H1 (cell line): ENCODE measurements around the gene LTBP1. TPM values are rescaled to one million over a fixed set of nuclear protein-coding genes. Genes with fewer than 3 reads are reported as not detected.

Experiments used
- CTCF ChIA-PET: fragments of 300-600 bp; sonication (Branson Sonifier 250); formaldehyde crosslinking; loops from one replicate; lab custom pipeline; 2021; ENCODE audit not compliant: partially characterized antibody; lab: Charles Lee
- POLR2A ChIA-PET: fragments of 300-600 bp; sonication (Branson Sonifier 250); formaldehyde crosslinking; loops from one replicate; lab custom pipeline; 2021; ENCODE audit warnings: inconsistent platforms; ENCODE audit not compliant: partially characterized antibody; lab: Charles Lee
- DNase-seq, 2 experiments: peaks; one replicate each; pipeline versions ENCODE4 v3.0.0 to v3.0.0-alpha.2; 2010 to 2022; ENCODE audit warnings: low spot score in 2 of 2, low read depth in 1 of 2, mixed read lengths in 1 of 2
- FAIRE-seq: peaks from 2 replicates; lab custom pipeline; 2011; peaks lifted over from hg19 to GRCh38; lab: Jason Lieb, UNC
- H2AFZ ChIP-seq: 2 replicates; pipeline ENCODE4 v1.8.1; 2012; ENCODE audit warnings: low read length, inconsistent platforms
- H2AK5ac ChIP-seq: 2 replicates; pipeline ENCODE4 v1.6.1; 2013; ENCODE audit warnings: low read depth, low read length
- H2BK120ac ChIP-seq: replicated peaks from 2 replicates; pipeline ENCODE3; 2013; ENCODE audit warnings: low read depth, low read length, inconsistent platforms
- H2BK12ac ChIP-seq: 2 replicates; pipeline ENCODE4 v1.6.1; 2013; ENCODE audit warnings: low read depth, low read length
- H2BK15ac ChIP-seq: 2 replicates; pipeline ENCODE4 v1.6.1; 2013; ENCODE audit warnings: low read length
- H2BK20ac ChIP-seq: 2 replicates; pipeline ENCODE4 v1.6.1; 2013; ENCODE audit warnings: low read length
- H2BK5ac ChIP-seq: 2 replicates; pipeline ENCODE4 v1.6.1; 2013; ENCODE audit warnings: low read depth, low read length
- H3K14ac ChIP-seq: 2 replicates; pipeline ENCODE4 v1.6.1; 2013; ENCODE audit warnings: inconsistent platforms; ENCODE audit not compliant: insufficient read length
- H3K18ac ChIP-seq: 2 replicates; pipeline ENCODE4 v1.6.1; 2013; ENCODE audit warnings: low read length; ENCODE audit errors: extremely low read depth
- H3K23ac ChIP-seq: 2 replicates; pipeline ENCODE4 v1.6.1; 2013; ENCODE audit warnings: inconsistent platforms; ENCODE audit not compliant: insufficient read length
- H3K23me2 ChIP-seq: 2 replicates; pipeline ENCODE4 v1.6.1; 2013; ENCODE audit warnings: low read depth, low read length
- H3K27ac ChIP-seq: 2 replicates; pipeline ENCODE4 v1.6.1; 2011; ENCODE audit warnings: low read depth, low read length, inconsistent platforms
- H3K27me3 ChIP-seq, 4 experiments: replicated peaks in 1 of 4; 1 replicate in 1 of 4; 2 replicates in 3 of 4; pipeline versions ENCODE4 v1.6.1 to v1.8.1; 2011 to 2013; ENCODE audit warnings: low read length in 3 of 4, mild to moderate bottlenecking in 3 of 4, inconsistent platforms in 2 of 4, mixed read lengths in 2 of 4, moderate library complexity in 1 of 4; ENCODE audit not compliant: control insufficient read depth in 3 of 4, insufficient read depth in 3 of 4; ENCODE audit errors: extremely low read depth in 1 of 4
- H3K36me3 ChIP-seq, 4 experiments: 2 replicates each; pipeline versions ENCODE4 v1.6.1 to v1.8.1; 2011 to 2013; ENCODE audit warnings: mild to moderate bottlenecking in 4 of 4, low read length in 3 of 4, moderate library complexity in 2 of 4, control low read depth in 1 of 4, inconsistent platforms in 1 of 4; ENCODE audit not compliant: insufficient read depth in 4 of 4, control insufficient read depth in 2 of 4
- H3K4ac ChIP-seq: replicated peaks from 2 replicates; pipeline ENCODE3; 2013; ENCODE audit warnings: low read length, low read depth, mixed read lengths, inconsistent platforms; ENCODE audit not compliant: insufficient read length
- H3K4me1 ChIP-seq, 4 experiments: replicated peaks in 1 of 4; 1 replicate in 1 of 4; 2 replicates in 3 of 4; pipeline versions ENCODE4 v1.6.1 to v1.8.1; 2011 to 2013; ENCODE audit warnings: low read length in 3 of 4, inconsistent platforms in 2 of 4, mixed read lengths in 1 of 4; ENCODE audit not compliant: insufficient read depth in 4 of 4, control insufficient read depth in 3 of 4
- H3K4me2 ChIP-seq, 2 experiments: 2 replicates each; pipeline versions ENCODE4 v1.6.1 to v1.8.1; 2011 to 2013; ENCODE audit warnings: low read depth in 2 of 2, low read length in 2 of 2, control low read depth in 1 of 2, inconsistent platforms in 1 of 2, mild to moderate bottlenecking in 1 of 2; ENCODE audit not compliant: insufficient read depth in 1 of 2
- H3K4me3 ChIP-seq, 4 experiments: fragments of 200-600, 300-600 bp in 1 of 4; sonication (generic), shearing (Covaris generic), sonication (Bioruptor Twin) in 1 of 4; 2 replicates each; pipeline versions ENCODE4 v1.5.1 to v1.8.1; 2011 to 2016; ENCODE audit warnings: low read length in 4 of 4, low read depth in 3 of 4, control low read depth in 2 of 4, inconsistent platforms in 2 of 4, mild to moderate bottlenecking in 2 of 4, mixed read lengths in 1 of 4, moderate library complexity in 1 of 4; ENCODE audit not compliant: insufficient read depth in 2 of 4; ENCODE audit errors: extremely low read depth in 1 of 4
- H3K56ac ChIP-seq: replicated peaks from 2 replicates; pipeline ENCODE3; 2013; ENCODE audit warnings: low read depth, mild to moderate bottlenecking, mixed read lengths, low read length, inconsistent platforms; ENCODE audit not compliant: insufficient read length
- H3K79me1 ChIP-seq: 2 replicates; pipeline ENCODE4 v1.6.1; 2013; ENCODE audit warnings: low read depth, low read length, control low read depth
- H3K79me2 ChIP-seq, 2 experiments: 2 replicates each; pipeline versions ENCODE4 v1.6.1 to v1.8.1; 2012 to 2013; ENCODE audit warnings: low read length in 2 of 2, mild to moderate bottlenecking in 2 of 2, inconsistent platforms in 1 of 2; ENCODE audit not compliant: insufficient read depth in 2 of 2, control insufficient read depth in 1 of 2
- H3K9ac ChIP-seq, 4 experiments: replicated peaks in 1 of 4; 1 replicate in 1 of 4; 2 replicates in 3 of 4; pipeline versions ENCODE4 v1.6.1 to v1.8.1; 2011 to 2013; ENCODE audit warnings: low read depth in 3 of 4, low read length in 3 of 4, control low read depth in 2 of 4, mild to moderate bottlenecking in 2 of 4, moderate library complexity in 2 of 4, inconsistent platforms in 1 of 4; ENCODE audit errors: extremely low read depth in 1 of 4
- H3K9me3 ChIP-seq, 2 experiments: 2 replicates each; pipeline versions ENCODE4 v1.6.1 to v1.8.1; 2012 to 2013; ENCODE audit warnings: mild to moderate bottlenecking in 2 of 2, moderate library complexity in 2 of 2, control low read depth in 1 of 2, inconsistent platforms in 1 of 2, low read depth in 1 of 2, low read length in 1 of 2, mixed read lengths in 1 of 2; ENCODE audit not compliant: insufficient read depth in 2 of 2
- H4K20me1 ChIP-seq, 2 experiments: replicated peaks in 1 of 2; 2 replicates each; pipeline versions ENCODE3 to v1.8.1; 2011 to 2013; ENCODE audit warnings: inconsistent platforms in 2 of 2, low read length in 2 of 2, mild to moderate bottlenecking in 1 of 2; ENCODE audit not compliant: insufficient read depth in 2 of 2, control insufficient read depth in 1 of 2
- H4K5ac ChIP-seq: 2 replicates; pipeline ENCODE4 v1.6.1; 2013; ENCODE audit warnings: low read length, low read depth, mixed read lengths, inconsistent platforms; ENCODE audit not compliant: insufficient read length
- H4K8ac ChIP-seq: 2 replicates; pipeline ENCODE4 v1.8.0; 2013; ENCODE audit warnings: mild to moderate bottlenecking, moderate library complexity, low read length, inconsistent platforms; ENCODE audit not compliant: insufficient read depth; ENCODE audit errors: extremely low read depth
- H4K91ac ChIP-seq: replicated peaks from 2 replicates; pipeline ENCODE3; 2013; ENCODE audit warnings: low read length, mixed read lengths, inconsistent platforms; ENCODE audit not compliant: insufficient read length
- BRCA1 ChIP-seq: IDR thresholded peaks from 2 replicates; pipeline ENCODE4 v1.6.1; 2012; ENCODE audit warnings: low read depth, low read length, improper control_type of control experiment
- NANOG ChIP-seq: IDR thresholded peaks from 2 replicates; pipeline ENCODE4 v1.6.1; 2011; ENCODE audit warnings: low read length, low read depth, mild to moderate bottlenecking, inconsistent platforms; ENCODE audit not compliant: insufficient read depth, poor library complexity, severe bottlenecking
- NRF1 ChIP-seq: IDR thresholded peaks from 2 replicates; pipeline ENCODE4 v1.6.1; 2011; ENCODE audit warnings: mild to moderate bottlenecking, low read depth, low read length, improper control_type of control experiment
- PHF8 ChIP-seq: fragments of 200-600 bp; sonication (generic); conservative IDR thresholded peaks from 2 replicates; pipeline ENCODE4 v1.7.1; 2012; ENCODE audit warnings: low read depth, mild to moderate bottlenecking, inconsistent platforms, low read length, moderate library complexity
- POU5F1 ChIP-seq: IDR thresholded peaks from 2 replicates; pipeline ENCODE4 v1.6.1; 2011; ENCODE audit warnings: low read depth, mild to moderate bottlenecking, low read length, moderate library complexity
- RFX5 ChIP-seq: IDR thresholded peaks from 2 replicates; pipeline ENCODE4 v1.6.1; 2011; ENCODE audit warnings: low read depth, low read length, improper control_type of control experiment, borderline replicate concordance
- SIX5 ChIP-seq: IDR thresholded peaks from 2 replicates; pipeline ENCODE4 v1.6.1; 2011; ENCODE audit warnings: mild to moderate bottlenecking, low read depth, low read length
- SRF ChIP-seq: IDR thresholded peaks from 2 replicates; pipeline ENCODE4 v1.6.1; 2011; ENCODE audit warnings: mild to moderate bottlenecking, low read depth, low read length, moderate library complexity
- SUZ12 ChIP-seq: fragments of 200-600 bp; sonication (generic); IDR thresholded peaks from 2 replicates; pipeline ENCODE4 v1.6.1; 2012; ENCODE audit warnings: mild to moderate bottlenecking, inconsistent platforms, low read length, moderate library complexity, mixed read lengths
- TEAD4 ChIP-seq: IDR thresholded peaks from 2 replicates; pipeline ENCODE4 v1.6.1; 2012; ENCODE audit warnings: low read depth, low read length, inconsistent platforms, mixed read lengths
- YY1 ChIP-seq: IDR thresholded peaks from 2 replicates; pipeline ENCODE4 v1.6.1; 2011; ENCODE audit warnings: low read depth, mild to moderate bottlenecking, low read length
- WGBS, 2 experiments: shearing (Covaris generic) in 1 of 2; methylation state at CpG; one replicate each; pipeline versions ENCODE4 v1.1.6 to v1.1.7; 2013 to 2015; ENCODE audit warnings: low lambda C conversion rate in 2 of 2, mixed read lengths in 2 of 2, inconsistent platforms in 1 of 2, low coverage in 1 of 2, missing lambda C conversion rate in 1 of 2; ENCODE audit not compliant: insufficient replicate concordance in 2 of 2, insufficient coverage in 1 of 2, insufficient read length in 1 of 2; ENCODE audit errors: extremely low coverage in 1 of 2, missing lambda C conversion rate in 1 of 2; 5-methylcytosine and 5-hydroxymethylcytosine counted together
- polyA plus RNA-seq, 7 experiments: library from polyadenylated mRNA; depleted of rRNA in 3 of 7; stranded (reverse) in 5 of 7; unstranded in 2 of 7; fragments of >200 nt in 5 of 7; fragments of 200-250 nt in 2 of 7; gene quantifications; 1 replicate in 5 of 7; 2 replicates in 1 of 7; 4 replicates in 1 of 7; pipeline versions ENCODE4 v1.2.1 to v1.2.3, GENCODE V29; 2011 to 2013; ENCODE audit warnings: missing spikeins in 2 of 7, mixed read lengths in 2 of 7
- total RNA-seq: library from RNA; stranded (reverse); fragmentation: NEBNext Ultra II Directional; extraction: Animal tissue kit (Norgen Biotek cat#: 25700); gene quantifications from 2 replicates; pipeline ENCODE4 v1.2.1, GENCODE V29; 2021
- TF ChIP-seq, protein P1 (sequence below): IDR thresholded peaks from 2 replicates; pipeline ENCODE4 v1.6.1; 2011; ENCODE audit warnings: low read depth, mild to moderate bottlenecking, low read length; ENCODE audit not compliant: insufficient read depth

Gene LTBP1
- total and polyA plus RNA-seq, 2 of the 8 experiments (the other 6 are each of a cell fraction or from before 2014, with no cell fraction given) = 15.4 to 24.7 TPM

DNA sequence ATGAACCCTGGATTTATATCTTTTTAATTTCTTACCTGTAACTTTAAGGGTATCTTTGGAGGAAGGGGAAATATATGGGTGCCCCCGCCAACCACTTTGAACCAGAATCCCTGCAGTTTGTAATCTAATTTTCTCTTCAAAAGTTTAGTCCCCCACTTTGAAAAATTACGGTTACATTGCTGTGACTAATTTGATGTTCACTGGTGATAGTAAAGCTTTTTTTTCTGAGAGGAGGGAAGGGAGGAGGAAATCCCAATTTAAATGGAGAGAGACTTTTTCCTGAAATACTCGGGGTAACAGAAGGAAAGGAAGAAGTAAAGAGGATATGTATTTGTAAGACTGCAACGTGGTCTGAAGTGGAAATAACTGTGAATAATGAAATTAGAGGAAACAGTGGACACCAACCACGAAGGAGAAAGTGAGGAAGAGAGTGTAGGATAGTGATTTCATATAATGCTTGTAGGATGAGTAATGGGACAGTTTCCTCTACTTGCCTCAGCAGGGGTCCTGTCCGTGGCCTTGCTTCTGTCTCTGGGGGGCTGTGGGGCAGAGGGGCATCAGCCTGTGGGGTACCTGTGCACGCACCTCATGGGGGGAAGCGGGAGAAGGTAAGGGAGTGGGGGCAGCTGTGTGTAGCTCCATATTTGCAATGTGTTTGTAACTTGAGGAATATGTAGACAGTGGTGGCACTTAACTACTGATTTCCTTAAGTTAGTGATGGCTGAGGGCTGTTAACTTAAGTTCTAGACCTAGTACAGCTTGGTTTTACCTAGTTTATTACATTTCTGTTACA is 161.1 kb downstream of the LTBP1 start:
- Histone ChIP-seq H3K9me3 (no peaks in the 10 kb centered on the region), H2BK12ac (no peak overlapping the region), H3K9ac (no peak overlapping the region), H3K79me2 (no peaks in the 10 kb centered on the region), H3K4me1 (0 out of 7 replicates have a peak, but pooled peaks cover 0 to 2% (median under 1%) of the 10 kb centered on the region in 4 experiments), H3K79me1 (no peaks in the 10 kb centered on the region), H2BK5ac (no peak overlapping the region), H2BK120ac (no peak overlapping the region), H2BK15ac (no peak overlapping the region), H3K23ac (no peak overlapping the region), H3K4me3 (no peak overlapping the region), H4K91ac (no peak overlapping the region), H2AK5ac (no peak overlapping the region), H3K18ac (no peak overlapping the region), H2BK20ac (no peak overlapping the region), H3K4me2 (no peak overlapping the region), H4K8ac (no peak overlapping the region), H3K27ac (no peak overlapping the region), H3K14ac (no peak overlapping the region), H4K20me1 (no peaks in the 10 kb centered on the region), H2AFZ (no peak overlapping the region), H3K36me3 (no peaks in the 10 kb centered on the region), H3K4ac (no peak overlapping the region), H3K56ac (no peak overlapping the region), H3K23me2 (no peaks in the 10 kb centered on the region; the same call in none of the 2 replicates), H3K27me3 (no peaks in the 10 kb centered on the region), H4K5ac (no peak overlapping the region)
- CTCF ChIA-PET = interaction anchor here (0.6 kb wide), 1 partner anchor 65 kb away, joined by 3 read pairs; no protein-coding TSS in a partner anchor
- DNase-seq (no peak), FAIRE-seq (no peak)
- WGBS, 2 experiments = 81% methylated on average over 8 of the region's 8 CpGs; no CpG with 5 or more reads in 1 of the 2 experiments
- POLR2A ChIA-PET = interaction anchor here (0.7 kb wide), 1 partner anchor 13 kb away, joined by 3 read pairs; no protein-coding TSS in a partner anchor
- TF ChIP-seq PHF8 (no peak), POU5F1 (no peak), SUZ12 (no peak), NANOG (no peak), RFX5 (no peak), YY1 (no peak), TEAD4 (no peak), BRCA1 (no peak), SIX5 (no peak), SRF (no peak), NRF1 (no peak)
- TF ChIP-seq, protein P1, sequence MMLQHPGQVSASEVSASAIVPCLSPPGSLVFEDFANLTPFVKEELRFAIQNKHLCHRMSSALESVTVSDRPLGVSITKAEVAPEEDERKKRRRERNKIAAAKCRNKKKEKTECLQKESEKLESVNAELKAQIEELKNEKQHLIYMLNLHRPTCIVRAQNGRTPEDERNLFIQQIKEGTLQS = no peak
